ENCODE data around the gene POU2F3. TPM values are rescaled to one million over a fixed set of nuclear protein-coding genes. Genes with fewer than 3 reads are reported as not detected.

Gene POU2F3
- total and polyA plus RNA-seq, 7 experiments from 2014 or later, result 0.24 TPM; not detected in 6

- ATAC-seq, result no peak
- intact Hi-C loops (cut with micrococcal nuclease), result no loop called here
- H3K4me3 Mint-ChIP-seq, result no peak overlapping the region
These were observed 19.3 kb downstream of the POU2F3 start for GRCh38 chr11:120259241-120259640.

DNA sequence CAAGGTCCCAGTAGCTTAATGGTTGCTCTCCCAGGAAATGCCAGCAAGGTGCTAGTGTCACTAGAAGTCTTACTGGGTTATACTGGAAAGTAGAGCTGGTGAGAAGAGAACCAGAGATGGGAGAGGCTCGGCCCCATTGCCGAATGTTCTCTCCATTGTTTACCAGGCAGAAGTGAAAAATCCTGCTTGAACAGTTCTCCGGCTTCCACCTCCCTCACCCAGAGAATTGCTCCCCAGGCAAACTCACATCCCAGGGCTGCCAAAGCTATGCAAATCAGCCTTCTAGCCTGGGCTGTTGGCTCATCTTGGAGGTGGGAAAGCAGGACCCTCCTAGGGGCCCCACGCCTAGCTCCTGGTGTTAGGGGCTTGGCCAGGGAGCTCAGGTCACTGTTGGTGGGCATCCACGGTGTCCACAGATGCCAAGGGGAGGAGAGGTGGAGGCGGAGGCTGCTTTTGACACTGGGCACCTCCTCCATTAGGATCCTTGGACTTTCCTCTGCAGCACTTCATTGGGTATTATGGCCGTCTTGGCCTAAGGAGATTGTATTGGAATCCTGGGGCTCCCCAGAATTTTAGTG lies 20.1 kb downstream of the POU2F3 start:
- Mint-ChIP-seq H3K9me3 (peaks cover 0 to 1% (median 0%) of the 10 kb centered on the region in 11 donors), H3K4me3 (no peak overlapping the region), H3K36me3 (no peaks in the 10 kb centered on the region), H3K27me3 (peaks cover 40 to 81% (median 45%) of the 10 kb centered on the region in 5 donors), H3K4me1 (peaks cover 0 to 3% (median 0%) of the 10 kb centered on the region in 7 donors), H3K27ac (no peak overlapping the region)
- H3K27ac ChIP-seq (ENCODE audit: low read depth, low read length), result no peak overlapping the region
- intact Hi-C loops (cut with micrococcal nuclease), result no loop called here
- H3K4me1 ChIP-seq (ENCODE audit: control insufficient read depth in 2 of 2, insufficient read depth in 2 of 2, low read length in 2 of 2), result no peaks in the 10 kb centered on the region
- CTCF ChIA-PET, result no interaction called here
- no peak for DNase-seq
- no peaks in the 10 kb centered on the region for H3K36me3 ChIP-seq (ENCODE audit: control insufficient read depth in 2 of 3, insufficient read depth in 3 of 3, low read length in 3 of 3)
- no peak for ATAC-seq
- H3K27me3 ChIP-seq (ENCODE audit: control insufficient read depth in 2 of 2, insufficient read depth in 2 of 2, low read length in 2 of 2), result no peaks in the 10 kb centered on the region
- POLR2A ChIA-PET, result no interaction called here
- no peaks in the 10 kb centered on the region for H3K9me3 ChIP-seq (ENCODE audit: control insufficient read depth in 2 of 3, low read length in 3 of 3)
- no peak overlapping the region for H3K4me3 ChIP-seq (ENCODE audit: low read length)

More at GRCh38 chr11:120259241-120259640, 19.3 kb downstream of the POU2F3 start:
- H3K4me1 Mint-ChIP-seq, result peaks cover 0 to 5% (median 0%) of the 10 kb centered on the region in 7 donors
- H3K27me3 Mint-ChIP-seq, result peaks cover 42 to 83% (median 52%) of the 10 kb centered on the region in 5 donors
- CTCF ChIA-PET, result no interaction called here
- no peak overlapping the region for H3K27ac ChIP-seq (ENCODE audit: low read depth, low read length)
- H3K27ac Mint-ChIP-seq, result no peak overlapping the region
- no peak overlapping the region for H3K4me3 ChIP-seq (ENCODE audit: low read length)
- no peaks in the 10 kb centered on the region for H3K36me3 ChIP-seq (ENCODE audit: control insufficient read depth in 2 of 3, insufficient read depth in 3 of 3, low read length in 3 of 3)
- DNase-seq, result no peak
- POLR2A ChIA-PET, result no interaction called here
- H3K36me3 Mint-ChIP-seq, result no peaks in the 10 kb centered on the region
- H3K4me1 ChIP-seq (ENCODE audit: control insufficient read depth in 2 of 2, insufficient read depth in 2 of 2, low read length in 2 of 2), result no peaks in the 10 kb centered on the region
- no peaks in the 10 kb centered on the region for H3K27me3 ChIP-seq (ENCODE audit: control insufficient read depth in 2 of 2, insufficient read depth in 2 of 2, low read length in 2 of 2)
- H3K9me3 ChIP-seq (ENCODE audit: control insufficient read depth in 2 of 3, low read length in 3 of 3), result no peaks in the 10 kb centered on the region
- H3K9me3 Mint-ChIP-seq, result peaks cover 0 to 1% (median 0%) of the 10 kb centered on the region in 11 donors

- Mint-ChIP-seq H3K27ac (no peak overlapping the region), H3K4me3 (no peak overlapping the region), H3K27me3 (peaks cover 36 to 79% (median 41%) of the 10 kb centered on the region in 5 donors), H3K36me3 (no peaks in the 10 kb centered on the region), H3K9me3 (peaks cover 0 to 1% (median 0%) of the 10 kb centered on the region in 11 donors), H3K4me1 (no peaks in the 10 kb centered on the region)
- H3K27me3 ChIP-seq (ENCODE audit: control insufficient read depth in 2 of 2, insufficient read depth in 2 of 2, low read length in 2 of 2), result no peaks in the 10 kb centered on the region
- DNase-seq (no peak), ATAC-seq (no peak)
- no peaks in the 10 kb centered on the region for H3K9me3 ChIP-seq (ENCODE audit: control insufficient read depth in 2 of 3, low read length in 3 of 3)
- H3K4me3 ChIP-seq (ENCODE audit: low read length), result no peak overlapping the region
- POLR2A ChIA-PET, result no interaction called here
- no peak overlapping the region for H3K27ac ChIP-seq (ENCODE audit: low read depth, low read length)
- intact Hi-C loops (cut with micrococcal nuclease), result no loop called here
- CTCF ChIA-PET, result interaction anchor here (0.6 kb wide), 1 partner anchor 50 kb away, joined by 3 read pairs; no protein-coding TSS in a partner anchor
- H3K36me3 ChIP-seq (ENCODE audit: control insufficient read depth in 2 of 3, insufficient read depth in 3 of 3, low read length in 3 of 3), result no peaks in the 10 kb centered on the region
- H3K4me1 ChIP-seq (ENCODE audit: control insufficient read depth in 2 of 2, insufficient read depth in 2 of 2, low read length in 2 of 2), result no peaks in the 10 kb centered on the region
These were observed 20.7 kb downstream of the POU2F3 start for GRCh38 chr11:120260616-120261015.

- CTCF ChIA-PET, result interaction anchor here (0.6 to 0.8 kb wide), 2 partner anchors 12 to 51 kb away, joined by 3 to 4 read pairs; no protein-coding TSS in a partner anchor
- H3K4me1 ChIP-seq (ENCODE audit: control insufficient read depth in 2 of 2, insufficient read depth in 2 of 2, low read length in 2 of 2), result no peaks in the 10 kb centered on the region
- DNase-seq, result no peak
- H3K9me3 Mint-ChIP-seq, result peaks cover 0 to 1% (median 0%) of the 10 kb centered on the region in 11 donors
- no peak overlapping the region for H3K4me3 Mint-ChIP-seq
- no peak overlapping the region for H3K27ac Mint-ChIP-seq
- no peak for ATAC-seq
- H3K27me3 ChIP-seq (ENCODE audit: control insufficient read depth in 2 of 2, insufficient read depth in 2 of 2, low read length in 2 of 2), result no peaks in the 10 kb centered on the region
- no peak overlapping the region for H3K27ac ChIP-seq (ENCODE audit: low read depth, low read length)
- no peaks in the 10 kb centered on the region for H3K9me3 ChIP-seq (ENCODE audit: control insufficient read depth in 2 of 3, low read length in 3 of 3)
- H3K36me3 Mint-ChIP-seq, result no peaks in the 10 kb centered on the region
- no peak overlapping the region for H3K4me3 ChIP-seq (ENCODE audit: low read length)
- no peaks in the 10 kb centered on the region for H3K4me1 Mint-ChIP-seq
- POLR2A ChIA-PET, result no interaction called here
- intact Hi-C loops (cut with micrococcal nuclease), result no loop called here
- peaks cover 36 to 79% (median 41%) of the 10 kb centered on the region in 5 donors for H3K27me3 Mint-ChIP-seq
- H3K36me3 ChIP-seq (ENCODE audit: control insufficient read depth in 2 of 3, insufficient read depth in 3 of 3, low read length in 3 of 3), result no peaks in the 10 kb centered on the region
These were observed 21.4 kb downstream of the POU2F3 start for GRCh38 chr11:120261321-120261720.

- H3K4me3 ChIP-seq (ENCODE audit: low read length), result no peak overlapping the region
- no peaks in the 10 kb centered on the region for H3K9me3 ChIP-seq (ENCODE audit: control insufficient read depth in 2 of 3, low read length in 3 of 3)
- no peaks in the 10 kb centered on the region for H3K27me3 ChIP-seq (ENCODE audit: control insufficient read depth in 2 of 2, insufficient read depth in 2 of 2, low read length in 2 of 2)
- H3K4me1 ChIP-seq (ENCODE audit: control insufficient read depth in 2 of 2, insufficient read depth in 2 of 2, low read length in 2 of 2), result no peaks in the 10 kb centered on the region
- Mint-ChIP-seq H3K27me3 (peaks cover 32 to 79% (median 42%) of the 10 kb centered on the region in 5 donors), H3K4me3 (no peak overlapping the region), H3K4me1 (no peaks in the 10 kb centered on the region), H3K9me3 (peaks cover 0 to 1% (median 0%) of the 10 kb centered on the region in 11 donors), H3K36me3 (no peaks in the 10 kb centered on the region), H3K27ac (no peak overlapping the region)
- no peak overlapping the region for H3K27ac ChIP-seq (ENCODE audit: low read depth, low read length)
- ATAC-seq, result no peak
- intact Hi-C loops (cut with micrococcal nuclease), result no loop called here
- H3K36me3 ChIP-seq (ENCODE audit: control insufficient read depth in 2 of 3, insufficient read depth in 3 of 3, low read length in 3 of 3), result no peaks in the 10 kb centered on the region
- no peak for DNase-seq
- CTCF ChIA-PET, result interaction anchor here (0.8 kb wide), 1 partner anchor 13 kb away, joined by 4 read pairs; no protein-coding TSS in a partner anchor
- POLR2A ChIA-PET, result no interaction called here
These were observed 22.0 kb downstream of the POU2F3 start for GRCh38 chr11:120261931-120262330.

GRCh38 chr11:120267319-120267718 lies 27.4 kb downstream of the POU2F3 start:
- no peaks in the 10 kb centered on the region for H3K27me3 ChIP-seq (ENCODE audit: control insufficient read depth in 2 of 2, insufficient read depth in 2 of 2, low read length in 2 of 2)
- DNase-seq (no peak), ATAC-seq (no peak)
- H3K9me3 ChIP-seq (ENCODE audit: control insufficient read depth in 2 of 3, low read length in 3 of 3), result no peaks in the 10 kb centered on the region
- ChIA-PET POLR2A (no interaction called here), CTCF (interaction anchor here (0.5 kb wide), 1 partner anchor 32 kb away, joined by 3 read pairs; no protein-coding TSS in a partner anchor)
- Mint-ChIP-seq H3K9me3 (no peaks in the 10 kb centered on the region), H3K36me3 (no peaks in the 10 kb centered on the region), H3K4me1 (no peaks in the 10 kb centered on the region), H3K27ac (no peak overlapping the region), H3K4me3 (no peak overlapping the region), H3K27me3 (peaks cover 22 to 56% (median 38%) of the 10 kb centered on the region in 5 donors)
- no peak overlapping the region for H3K4me3 ChIP-seq (ENCODE audit: low read length)
- H3K36me3 ChIP-seq (ENCODE audit: control insufficient read depth in 2 of 3, insufficient read depth in 3 of 3, low read length in 3 of 3), result no peaks in the 10 kb centered on the region
- H3K4me1 ChIP-seq (ENCODE audit: control insufficient read depth in 2 of 2, insufficient read depth in 2 of 2, low read length in 2 of 2), result no peaks in the 10 kb centered on the region
- no peak overlapping the region for H3K27ac ChIP-seq (ENCODE audit: low read depth, low read length)
- intact Hi-C loops (cut with micrococcal nuclease), result no loop called here

GRCh38 chr11:120268686-120269085 lies 28.7 kb downstream of the POU2F3 start:
- no peak overlapping the region for H3K27ac Mint-ChIP-seq
- H3K4me1 Mint-ChIP-seq, result no peaks in the 10 kb centered on the region
- no peaks in the 10 kb centered on the region for H3K36me3 ChIP-seq (ENCODE audit: control insufficient read depth in 2 of 3, insufficient read depth in 3 of 3, low read length in 3 of 3)
- H3K4me3 Mint-ChIP-seq, result no peak overlapping the region
- DNase-seq (no peak), ATAC-seq (no peak)
- no peaks in the 10 kb centered on the region for H3K9me3 ChIP-seq (ENCODE audit: control insufficient read depth in 2 of 3, low read length in 3 of 3)
- CTCF ChIA-PET, result no interaction called here
- POLR2A ChIA-PET, result no interaction called here
- H3K4me1 ChIP-seq (ENCODE audit: control insufficient read depth in 2 of 2, insufficient read depth in 2 of 2, low read length in 2 of 2), result no peaks in the 10 kb centered on the region
- no peaks in the 10 kb centered on the region for H3K9me3 Mint-ChIP-seq
- H3K27ac ChIP-seq (ENCODE audit: low read depth, low read length), result no peak overlapping the region
- peaks cover 22 to 57% (median 33%) of the 10 kb centered on the region in 5 donors for H3K27me3 Mint-ChIP-seq
- intact Hi-C loops (cut with micrococcal nuclease), result no loop called here
- no peak overlapping the region for H3K4me3 ChIP-seq (ENCODE audit: low read length)
- H3K36me3 Mint-ChIP-seq, result no peaks in the 10 kb centered on the region
- H3K27me3 ChIP-seq (ENCODE audit: control insufficient read depth in 2 of 2, insufficient read depth in 2 of 2, low read length in 2 of 2), result no peaks in the 10 kb centered on the region
